Keratinocyte (primary cell): ENCODE results near the gene MRPL32. TPM values are rescaled to one million over a fixed set of nuclear protein-coding genes. Genes with fewer than 3 reads are reported as not detected.

Experiments used
- DNase-seq: peaks from one replicate; pipeline ENCODE4 v3.0.0-alpha.2; 2011; ENCODE audit warnings: low read depth, missing footprints, low spot score
- FAIRE-seq: peaks from 2 replicates; lab custom pipeline; 2011; peaks lifted over from hg19 to GRCh38; lab: Jason Lieb, UNC
- H2AFZ ChIP-seq: 2 replicates; pipeline ENCODE4 v1.6.0; 2012; ENCODE audit warnings: low read length, control low read depth, inconsistent platforms; ENCODE audit not compliant: control insufficient read depth
- H3K27ac ChIP-seq: 2 replicates; pipeline ENCODE4 v1.5.1; 2011; ENCODE audit warnings: low read length; ENCODE audit not compliant: control insufficient read depth, insufficient read depth
- H3K27me3 ChIP-seq: 3 replicates; pipeline ENCODE4 v1.6.0; 2011; ENCODE audit warnings: low read length; ENCODE audit not compliant: control insufficient read depth, insufficient read depth; ENCODE audit errors: extremely low read depth
- H3K36me3 ChIP-seq, 2 experiments: 2 replicates in 1 of 2; 3 replicates in 1 of 2; pipeline ENCODE4 v1.5.1; 2011; ENCODE audit warnings: low read length in 2 of 2, mild to moderate bottlenecking in 1 of 2; ENCODE audit not compliant: control insufficient read depth in 2 of 2, insufficient read depth in 2 of 2; ENCODE audit errors: extremely low read depth in 1 of 2
- H3K4me1 ChIP-seq: 3 replicates; pipeline ENCODE4 v1.5.1; 2011; ENCODE audit warnings: low read length; ENCODE audit not compliant: control insufficient read depth, insufficient read depth; ENCODE audit errors: extremely low read depth
- H3K4me2 ChIP-seq: 3 replicates; pipeline ENCODE4 v1.6.0; 2011; ENCODE audit warnings: low read depth, low read length; ENCODE audit not compliant: control insufficient read depth, insufficient read depth; ENCODE audit errors: extremely low read depth
- H3K4me3 ChIP-seq, 3 experiments: fragments of 200-600 bp in 1 of 3; sonication (generic) in 1 of 3; 2 replicates in 2 of 3; 3 replicates in 1 of 3; pipeline ENCODE4 v1.5.1; 2011 to 2016; ENCODE audit warnings: low read length in 3 of 3, mild to moderate bottlenecking in 3 of 3, control low read depth in 2 of 3, inconsistent platforms in 1 of 3, low read depth in 1 of 3, mixed read lengths in 1 of 3, mixed run types in 1 of 3, moderate library complexity in 1 of 3; ENCODE audit not compliant: control insufficient read depth in 2 of 3, insufficient read depth in 2 of 3; ENCODE audit errors: extremely low read depth in 1 of 3
- H3K79me2 ChIP-seq: 2 replicates; pipeline ENCODE4 v1.6.0; 2012; ENCODE audit warnings: low read length; ENCODE audit not compliant: control insufficient read depth, insufficient read depth
- H3K9ac ChIP-seq: 3 replicates; pipeline ENCODE4 v1.6.0; 2011; ENCODE audit warnings: low read length; ENCODE audit not compliant: control insufficient read depth, insufficient read depth; ENCODE audit errors: extremely low read depth
- H3K9me1 ChIP-seq: 3 replicates; pipeline ENCODE4 v1.6.0; 2011; ENCODE audit warnings: low read length; ENCODE audit not compliant: control insufficient read depth, insufficient read depth; ENCODE audit errors: extremely low read depth
- H3K9me3 ChIP-seq: 2 replicates; pipeline ENCODE4 v1.5.1; 2012; ENCODE audit warnings: low read depth, low read length; ENCODE audit not compliant: control insufficient read depth
- H4K20me1 ChIP-seq: 3 replicates; pipeline ENCODE4 v1.6.0; 2011; ENCODE audit warnings: low read length; ENCODE audit not compliant: control insufficient read depth, insufficient read depth; ENCODE audit errors: extremely low read depth
- EZH2 ChIP-seq: IDR thresholded peaks from one replicate; pipeline ENCODE4 v1.6.1; 2012; ENCODE audit warnings: inconsistent platforms, mild to moderate bottlenecking, low read length, moderate library complexity
- dilution Hi-C: fragments of 300-500 bp; cut with MboI; formaldehyde crosslinking; loops from one replicate; pipeline ENCODE4 v1.7.0; 2020; ENCODE audit warnings: low sequenced_read_pairs; ENCODE audit not compliant: extremely low pct_ligation_motif_present
- polyA plus RNA-seq, 5 experiments: library from polyadenylated mRNA; depleted of rRNA in 3 of 5; stranded (reverse) in 3 of 5; stranded (forward) in 1 of 5; unstranded in 1 of 5; fragments of >200 nt; gene quantifications; 1 replicate in 1 of 5; 2 replicates in 3 of 5; 3 replicates in 1 of 5; pipeline versions ENCODE4 v1.2.1 to v1.2.3, GENCODE V29; 2011 to 2012; ENCODE audit warnings: missing spikeins in 2 of 5, low read depth in 1 of 5, low replicate concordance in 1 of 5
- TF ChIP-seq, protein P1 (sequence below), 3 experiments: IDR thresholded peaks in 1 of 3; conservative IDR thresholded peaks in 1 of 3; optimal IDR thresholded peaks in 1 of 3; 2 replicates in 2 of 3; 3 replicates in 1 of 3; pipeline versions ENCODE3 to v1.5.1; 2011; ENCODE audit warnings: low read length in 3 of 3, mild to moderate bottlenecking in 3 of 3, moderate library complexity in 2 of 3, control low read depth in 1 of 3, inconsistent platforms in 1 of 3; ENCODE audit not compliant: insufficient read depth in 2 of 3; ENCODE audit errors: extremely low read depth in 1 of 3

MRPL32 gene
- polyA plus RNA-seq, 1 donor (not counting 4 experiments of a cell fraction or from before 2014, with no cell fraction given): 86.1 TPM

DNA sequence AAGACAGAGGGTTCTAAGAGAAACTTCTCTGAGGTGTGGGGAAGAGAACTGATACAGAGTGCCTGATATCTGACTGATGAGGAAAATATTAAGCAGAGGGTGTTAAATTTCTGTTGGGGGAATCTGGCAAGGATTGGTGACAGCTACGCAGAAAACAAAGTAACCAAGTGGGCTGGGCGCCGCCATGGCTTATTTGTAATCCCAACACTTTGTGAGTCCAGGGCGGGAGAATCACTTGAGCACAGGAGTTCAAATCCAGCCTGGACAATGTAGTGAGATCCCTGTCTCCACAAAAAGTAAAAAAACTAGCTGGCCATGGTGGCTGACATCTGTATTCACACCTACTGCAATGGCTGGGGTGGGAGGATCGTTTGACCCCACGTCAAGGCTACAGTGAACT is 18.2 kb upstream of the MRPL32 start:
- Histone ChIP-seq H3K79me2 (peaks cover 3% of the 10 kb centered on the region), H3K27me3 (no peaks in the 10 kb centered on the region), H3K27ac (no peak overlapping the region), H3K36me3 (peaks cover 2 to 8% of the 10 kb centered on the region in 2 experiments), H3K4me1 (peaks cover 29% of the 10 kb centered on the region), H2AFZ (no peak overlapping the region), H3K9me1 (no peaks in the 10 kb centered on the region), H3K9ac (no peak overlapping the region), H4K20me1 (no peaks in the 10 kb centered on the region), H3K4me2 (no peak overlapping the region), H3K4me3 (no peak overlapping the region), H3K9me3 (no peaks in the 10 kb centered on the region)
- dilution Hi-C loops: no loop called here
- no peak for TF ChIP-seq EZH2
- TF ChIP-seq, protein P1, sequence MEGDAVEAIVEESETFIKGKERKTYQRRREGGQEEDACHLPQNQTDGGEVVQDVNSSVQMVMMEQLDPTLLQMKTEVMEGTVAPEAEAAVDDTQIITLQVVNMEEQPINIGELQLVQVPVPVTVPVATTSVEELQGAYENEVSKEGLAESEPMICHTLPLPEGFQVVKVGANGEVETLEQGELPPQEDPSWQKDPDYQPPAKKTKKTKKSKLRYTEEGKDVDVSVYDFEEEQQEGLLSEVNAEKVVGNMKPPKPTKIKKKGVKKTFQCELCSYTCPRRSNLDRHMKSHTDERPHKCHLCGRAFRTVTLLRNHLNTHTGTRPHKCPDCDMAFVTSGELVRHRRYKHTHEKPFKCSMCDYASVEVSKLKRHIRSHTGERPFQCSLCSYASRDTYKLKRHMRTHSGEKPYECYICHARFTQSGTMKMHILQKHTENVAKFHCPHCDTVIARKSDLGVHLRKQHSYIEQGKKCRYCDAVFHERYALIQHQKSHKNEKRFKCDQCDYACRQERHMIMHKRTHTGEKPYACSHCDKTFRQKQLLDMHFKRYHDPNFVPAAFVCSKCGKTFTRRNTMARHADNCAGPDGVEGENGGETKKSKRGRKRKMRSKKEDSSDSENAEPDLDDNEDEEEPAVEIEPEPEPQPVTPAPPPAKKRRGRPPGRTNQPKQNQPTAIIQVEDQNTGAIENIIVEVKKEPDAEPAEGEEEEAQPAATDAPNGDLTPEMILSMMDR (optimal IDR thresholded peaks at IDR 0.05 in 1 of 3, IDR thresholded peaks at IDR 0.05 in 1 of 3, conservative IDR thresholded peaks at IDR 0.05 in 1 of 3; ENCODE audit: extremely low read depth in 1 of 3, insufficient read depth in 2 of 3, low read length in 3 of 3): no peak
- no peak for DNase-seq
- no peak for FAIRE-seq

- Histone ChIP-seq H3K9me3 (no peaks in the 10 kb centered on the region), H3K36me3 (peaks cover 3 to 11% of the 10 kb centered on the region in 2 experiments), H3K4me3 (no peak overlapping the region), H4K20me1 (no peaks in the 10 kb centered on the region), H3K79me2 (peaks cover 3% of the 10 kb centered on the region), H3K27ac (no peak overlapping the region), H3K9ac (no peak overlapping the region), H2AFZ (no peak overlapping the region), H3K4me1 (peaks cover 29% of the 10 kb centered on the region), H3K9me1 (no peaks in the 10 kb centered on the region), H3K4me2 (no peak overlapping the region), H3K27me3 (no peaks in the 10 kb centered on the region)
- TF ChIP-seq EZH2: no peak
- TF ChIP-seq, protein P1 (optimal IDR thresholded peaks at IDR 0.05 in 1 of 3, IDR thresholded peaks at IDR 0.05 in 1 of 3, conservative IDR thresholded peaks at IDR 0.05 in 1 of 3; ENCODE audit: extremely low read depth in 1 of 3, insufficient read depth in 2 of 3, low read length in 3 of 3): no peak
- dilution Hi-C loops: no loop called here
- DNase-seq: no peak
- no peak for FAIRE-seq
Measured at GRCh38 chr7:42914421-42915045, 17.6 kb upstream of the MRPL32 start.
